Gastroesophageal sphincter (tissue), 3 donors: ENCODE data around the gene CNTRL.

Source experiments
- POLR2AphosphoS5 ChIP-seq: sonication (generic); formaldehyde crosslinking; IDR thresholded peaks from one replicate; pipeline ENCODE4 v1.6.1; 2017; ENCODE audit warnings: antibody characterized with exemption
- TF ChIP-seq, protein P1 (sequence below), 4 experiments: fragments of 200-600 bp in 2 of 4; fragments of 450-650 bp in 2 of 4; sonication (generic) in 1 of 4; IDR thresholded peaks; one replicate each; pipeline ENCODE4 v1.5.1; 2017 to 2019; ENCODE audit warnings: antibody characterized with exemption in 4 of 4, mild to moderate bottlenecking in 2 of 4, moderate library complexity in 2 of 4

DNA sequence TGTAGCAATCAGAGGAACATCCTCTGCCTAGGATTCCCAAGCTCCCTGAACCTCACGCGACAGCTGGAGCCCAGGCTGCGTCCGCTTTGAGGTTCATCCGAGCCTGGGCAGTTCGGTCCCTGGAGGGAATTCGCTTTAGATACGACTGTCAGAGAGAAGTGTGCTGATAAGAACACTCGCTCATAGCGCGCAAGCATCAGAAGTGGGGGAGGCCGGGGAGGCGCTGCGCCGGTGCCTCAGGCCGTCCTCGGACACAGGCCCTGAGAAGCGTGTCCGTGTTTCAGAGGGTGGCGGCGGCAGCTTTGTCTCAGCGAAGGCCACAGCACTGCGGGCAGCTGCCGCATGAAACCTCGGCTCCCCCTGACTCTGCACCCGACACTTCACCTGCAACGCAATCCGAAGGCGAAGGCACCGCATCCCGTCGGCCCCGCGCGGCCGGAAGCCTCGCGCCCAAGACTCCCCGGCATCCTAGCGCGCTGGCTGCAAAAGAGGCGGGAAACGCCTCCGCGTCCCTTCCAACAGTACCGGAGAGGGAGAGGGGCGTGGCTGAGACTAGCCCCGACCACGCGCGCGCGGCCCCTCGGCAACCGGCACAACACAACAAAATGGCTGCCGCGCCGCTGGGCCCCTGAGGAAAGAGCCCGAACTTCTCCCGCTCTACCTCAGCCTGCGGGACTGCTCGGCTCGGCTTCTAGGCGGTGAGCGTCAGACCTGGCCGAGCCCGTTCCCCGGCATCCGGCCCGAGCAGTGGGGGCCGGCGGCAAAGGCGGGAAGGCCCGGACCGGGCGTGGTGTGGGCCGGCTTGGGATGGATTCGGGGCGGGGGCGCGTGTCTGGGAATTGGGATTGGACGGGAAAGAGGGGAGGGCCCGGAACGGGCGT, at the start of gene CNTRL:
- TF ChIP-seq, protein P1, sequence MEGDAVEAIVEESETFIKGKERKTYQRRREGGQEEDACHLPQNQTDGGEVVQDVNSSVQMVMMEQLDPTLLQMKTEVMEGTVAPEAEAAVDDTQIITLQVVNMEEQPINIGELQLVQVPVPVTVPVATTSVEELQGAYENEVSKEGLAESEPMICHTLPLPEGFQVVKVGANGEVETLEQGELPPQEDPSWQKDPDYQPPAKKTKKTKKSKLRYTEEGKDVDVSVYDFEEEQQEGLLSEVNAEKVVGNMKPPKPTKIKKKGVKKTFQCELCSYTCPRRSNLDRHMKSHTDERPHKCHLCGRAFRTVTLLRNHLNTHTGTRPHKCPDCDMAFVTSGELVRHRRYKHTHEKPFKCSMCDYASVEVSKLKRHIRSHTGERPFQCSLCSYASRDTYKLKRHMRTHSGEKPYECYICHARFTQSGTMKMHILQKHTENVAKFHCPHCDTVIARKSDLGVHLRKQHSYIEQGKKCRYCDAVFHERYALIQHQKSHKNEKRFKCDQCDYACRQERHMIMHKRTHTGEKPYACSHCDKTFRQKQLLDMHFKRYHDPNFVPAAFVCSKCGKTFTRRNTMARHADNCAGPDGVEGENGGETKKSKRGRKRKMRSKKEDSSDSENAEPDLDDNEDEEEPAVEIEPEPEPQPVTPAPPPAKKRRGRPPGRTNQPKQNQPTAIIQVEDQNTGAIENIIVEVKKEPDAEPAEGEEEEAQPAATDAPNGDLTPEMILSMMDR (IDR thresholded peaks at IDR 0.05): peak in 2 of 4 experiments; percentile 17 to 18
- TF ChIP-seq POLR2AphosphoS5: peak; percentile 63
